Bone marrow (tissue), 2 donors: ENCODE measurements around the gene PYURF.

Source experiments
- DNase-seq, 2 donors: peaks; one replicate each; lab custom pipeline; 2025; lab: John Stamatoyannopoulos, UW

Gene PYURF

GRCh38 chr4:88511236-88511635, 12.3 kb downstream of the PYURF start:
- no peak for DNase-seq

DNA sequence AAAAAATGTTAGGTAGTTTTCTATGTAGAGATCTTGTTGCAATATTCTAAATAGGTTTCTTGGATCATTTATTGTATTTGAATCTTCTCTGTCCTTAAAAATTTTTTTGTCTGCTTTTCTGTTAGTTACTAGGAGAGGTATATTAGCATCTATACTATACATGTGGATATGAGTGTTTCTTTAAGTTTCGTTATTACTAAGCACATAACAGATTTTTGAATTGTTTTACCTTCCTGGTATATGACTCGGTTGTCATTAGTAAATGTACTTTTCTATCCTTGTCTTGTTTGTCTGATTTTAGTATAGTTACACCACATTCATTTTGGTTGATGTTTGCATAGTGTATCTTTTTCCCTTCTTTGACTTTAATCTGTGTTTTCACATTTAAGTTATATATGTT, 20.2 kb downstream of the PYURF start:
- DNase-seq: no peak

DNA sequence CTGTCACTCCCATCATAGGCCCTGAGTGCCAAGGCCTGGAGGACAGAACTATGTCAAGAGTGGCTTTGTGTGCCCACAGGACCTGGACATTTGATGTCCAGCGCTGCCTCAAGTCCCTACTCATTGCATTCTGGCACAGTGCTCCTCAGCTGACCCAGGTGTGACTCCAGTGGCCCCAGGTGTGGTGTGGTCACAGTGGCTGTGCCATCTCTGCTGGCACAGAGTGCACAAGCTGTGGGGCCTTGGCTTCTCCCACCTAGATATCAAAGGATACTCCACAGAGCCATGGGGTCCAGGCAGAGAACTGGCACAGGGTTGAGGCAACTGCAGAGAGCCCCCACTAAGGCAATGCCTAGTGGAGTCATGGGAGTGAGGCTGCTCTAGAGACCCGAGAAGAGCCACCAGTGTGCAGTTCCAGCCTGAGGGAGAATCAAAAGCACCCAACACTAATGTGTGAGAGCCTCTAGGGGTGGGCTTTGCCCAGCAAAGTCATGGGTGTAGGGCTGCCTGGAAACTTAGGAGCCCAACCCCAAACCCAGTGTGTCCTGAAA, 25.6 kb downstream of the PYURF start:
- no peak for DNase-seq

GRCh38 chr4:88489100-88489761, 34.3 kb downstream of the PYURF start:
- DNase-seq: no peak

DNA sequence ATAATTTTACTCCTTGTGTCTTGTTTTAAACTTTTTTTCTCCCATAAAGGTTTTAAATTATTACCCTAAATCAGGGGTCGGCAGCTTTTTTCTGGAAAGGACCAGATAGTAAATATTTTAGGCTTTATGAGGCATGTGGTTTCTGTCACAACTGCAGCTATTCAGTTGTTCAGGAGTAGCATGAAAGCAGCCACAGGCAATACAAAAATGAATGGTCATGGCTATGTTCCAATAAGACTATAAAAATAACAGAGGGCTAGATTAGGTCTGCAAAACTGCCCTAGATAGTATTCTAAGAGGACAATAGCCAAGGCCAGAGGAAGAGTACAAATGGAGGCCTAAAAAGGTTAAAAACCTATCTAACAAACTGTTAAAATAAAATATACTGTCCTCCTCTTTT, 42.0 kb downstream of the PYURF start:
- DNase-seq: no peak

- no peak for DNase-seq
Measured at GRCh38 chr4:88478247-88478646, 45.3 kb downstream of the PYURF start.

DNA sequence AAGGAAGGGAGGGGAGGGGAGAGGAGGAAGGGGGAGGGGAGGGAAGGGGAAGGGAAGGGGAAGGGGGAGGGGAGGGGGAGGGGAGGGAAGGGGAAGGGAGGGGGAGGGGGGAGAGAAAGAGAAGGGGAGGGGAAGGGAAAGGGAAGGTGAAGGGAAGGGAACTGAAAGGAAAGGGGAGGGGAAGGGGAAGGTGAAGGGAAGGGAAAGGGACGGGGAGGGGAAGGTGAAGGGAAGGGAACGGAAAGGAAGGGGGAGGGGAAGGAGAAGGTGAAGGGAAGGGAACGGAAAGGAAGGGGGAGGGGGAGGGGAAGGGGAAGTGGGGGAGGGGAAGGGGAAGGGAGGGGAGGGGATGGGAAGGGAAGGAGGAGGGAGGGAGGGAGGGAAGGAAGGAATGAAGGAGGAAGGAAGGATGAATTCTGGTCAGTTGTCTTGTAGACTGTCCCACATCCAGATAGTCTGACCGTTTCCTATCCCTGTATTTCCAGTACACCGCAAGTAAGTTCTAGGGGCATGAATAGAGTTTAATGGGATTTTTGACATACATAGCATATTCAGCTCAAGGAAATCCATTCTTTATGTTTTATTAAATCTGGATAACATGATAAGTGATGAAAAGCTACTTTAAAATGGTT, 46.2 kb downstream of the PYURF start:
- DNase-seq: no peak
